ENCODE results near the gene PAGE1.
"Not testable (repeated sequence)": the region's sequence is repeated elsewhere in the genome, so short reads cannot be mapped to it uniquely, and the experiment has no call there.

PAGE1 gene

GRCh38 chrX:49695276-49696180, at the start of gene PAGE1:
TSS of gene PAGE1 (minus strand) at chrX:49695984. CDS start at chrX:49694770, 1,214 bp downstream.
- DNase-seq (ENCODE audit: low read depth in 1 of 2, low spot score in 1 of 2): no peak

GRCh38 chrX:49741501-49741900, 45.7 kb upstream of the PAGE1 start:
- DNase-seq (ENCODE audit: low read depth in 1 of 2, low spot score in 1 of 2): not testable (repeated sequence)

GRCh38 chrX:49727847-49728246, 32.1 kb upstream of the PAGE1 start:
- DNase-seq (ENCODE audit: low read depth in 1 of 2, low spot score in 1 of 2): no peak

GRCh38 chrX:49726966-49727365, 31.2 kb upstream of the PAGE1 start:
- no peak for DNase-seq (ENCODE audit: low read depth in 1 of 2, low spot score in 1 of 2)

GRCh38 chrX:49725923-49726904, 30.4 kb upstream of the PAGE1 start:
- no peak for DNase-seq (ENCODE audit: low read depth in 1 of 2, low spot score in 1 of 2)

GRCh38 chrX:49725401-49725800, 29.6 kb upstream of the PAGE1 start:
- DNase-seq (ENCODE audit: low read depth in 1 of 2, low spot score in 1 of 2): no peak

- DNase-seq (ENCODE audit: low read depth in 1 of 2, low spot score in 1 of 2): not testable (repeated sequence)
Measured at GRCh38 chrX:49720106-49720505, 24.3 kb upstream of the PAGE1 start.

- no peak for DNase-seq (ENCODE audit: low read depth in 1 of 2, low spot score in 1 of 2)
Measured at GRCh38 chrX:49712577-49712976, 16.8 kb upstream of the PAGE1 start.

- no peak for DNase-seq (ENCODE audit: low read depth in 1 of 2, low spot score in 1 of 2)
Measured at GRCh38 chrX:49710744-49711319, 15.0 kb upstream of the PAGE1 start.

- no peak for DNase-seq (ENCODE audit: low read depth in 1 of 2, low spot score in 1 of 2)
Measured at GRCh38 chrX:49704691-49705404, 9.1 kb upstream of the PAGE1 start.

- DNase-seq (ENCODE audit: low read depth in 1 of 2, low spot score in 1 of 2): no peak
Measured at GRCh38 chrX:49701933-49702332, 6.1 kb upstream of the PAGE1 start.

GRCh38 chrX:49701323-49701722, 5.5 kb upstream of the PAGE1 start:
- no peak for DNase-seq (ENCODE audit: low read depth in 1 of 2, low spot score in 1 of 2)

- no peak for DNase-seq (ENCODE audit: low read depth in 1 of 2, low spot score in 1 of 2)
Measured at GRCh38 chrX:49675075-49675719, 20.6 kb downstream of the PAGE1 start.

- no peak for DNase-seq (ENCODE audit: low read depth in 1 of 2, low spot score in 1 of 2)
Measured at GRCh38 chrX:49673394-49673793, 22.4 kb downstream of the PAGE1 start.

GRCh38 chrX:49664824-49665223, 31.0 kb downstream of the PAGE1 start:
- no peak for DNase-seq (ENCODE audit: low read depth in 1 of 2, low spot score in 1 of 2)

- no peak for DNase-seq (ENCODE audit: low read depth in 1 of 2, low spot score in 1 of 2)
Measured at GRCh38 chrX:49661881-49662280, 33.9 kb downstream of the PAGE1 start.

- DNase-seq (ENCODE audit: low read depth in 1 of 2, low spot score in 1 of 2): no peak
Measured at GRCh38 chrX:49659771-49660170, 36.0 kb downstream of the PAGE1 start.

GRCh38 chrX:49656533-49656932, 39.3 kb downstream of the PAGE1 start:
- no peak for DNase-seq (ENCODE audit: low read depth in 1 of 2, low spot score in 1 of 2)

- DNase-seq (ENCODE audit: low read depth in 1 of 2, low spot score in 1 of 2): no peak
Measured at GRCh38 chrX:49644991-49645637, 50.7 kb downstream of the PAGE1 start.
